Measurements from ENCODE around the gene CHCHD3.

The CHCHD3 gene

GRCh38 chr7:132760866-132761265 is 321.0 kb downstream of the CHCHD3 start:
- DNase-seq: no peak

- DNase-seq: no peak
These were observed 321.7 kb downstream of the CHCHD3 start for GRCh38 chr7:132760244-132760623.

- no peak for DNase-seq
These were observed 322.2 kb downstream of the CHCHD3 start for GRCh38 chr7:132759482-132760243.

GRCh38 chr7:132758986-132759385 is 322.9 kb downstream of the CHCHD3 start:
- no peak for DNase-seq

- no peak for DNase-seq
These were observed 324.1 kb downstream of the CHCHD3 start for GRCh38 chr7:132757783-132758182.

- no peak for DNase-seq
These were observed 325.4 kb downstream of the CHCHD3 start for GRCh38 chr7:132756484-132756990.

GRCh38 chr7:132755538-132756483 is 326.1 kb downstream of the CHCHD3 start:
- DNase-seq: no peak

- no peak for DNase-seq
These were observed 329.5 kb downstream of the CHCHD3 start for GRCh38 chr7:132752431-132752830.

GRCh38 chr7:132751244-132751647 is 330.6 kb downstream of the CHCHD3 start:
- DNase-seq: no peak

- DNase-seq: no peak
These were observed 331.2 kb downstream of the CHCHD3 start for GRCh38 chr7:132750530-132751217.

GRCh38 chr7:132750096-132750495 is 331.8 kb downstream of the CHCHD3 start:
- DNase-seq: no peak

GRCh38 chr7:132745510-132745909 is 336.4 kb downstream of the CHCHD3 start:
- DNase-seq: no peak

GRCh38 chr7:132743974-132744373 is 337.9 kb downstream of the CHCHD3 start:
- DNase-seq: no peak

GRCh38 chr7:132742189-132742612 is 339.7 kb downstream of the CHCHD3 start:
- no peak for DNase-seq

GRCh38 chr7:132740176-132740575 is 341.7 kb downstream of the CHCHD3 start:
- DNase-seq: no peak

- no peak for DNase-seq
These were observed 342.5 kb downstream of the CHCHD3 start for GRCh38 chr7:132739271-132739955.

- no peak for DNase-seq
These were observed 343.6 kb downstream of the CHCHD3 start for GRCh38 chr7:132738254-132738653.

- no peak for DNase-seq
These were observed 346.4 kb downstream of the CHCHD3 start for GRCh38 chr7:132735476-132735875.
